Spleen (tissue), 11 donors: ENCODE data around the gene CNFN. TPM values are rescaled to one million over a fixed set of nuclear protein-coding genes. Genes with fewer than 3 reads are reported as not detected.

Source experiments
- DNase-seq: peaks from one replicate; pipeline ENCODE4 v3.0.0-alpha.2; 2020
- H3K27ac ChIP-seq, 8 donors: fragments of 200-600 bp; sonication (generic) in 7 of 8; 1 replicate in 4 of 8; 2 replicates in 4 of 8; pipeline versions ENCODE4 v1.5.0 to v1.8.0; 2016 to 2021; ENCODE audit warnings: inconsistent platforms in 4 of 8, mild to moderate bottlenecking in 4 of 8, moderate library complexity in 1 of 8
- H3K27me3 ChIP-seq, 7 donors: fragments of 200-600 bp; sonication (generic) in 6 of 7; replicated peaks in 1 of 7; 1 replicate in 4 of 7; 2 replicates in 3 of 7; pipeline versions ENCODE4 v1.5.0 to v1.8.0; 2016 to 2021; ENCODE audit warnings: inconsistent platforms in 3 of 7, mild to moderate bottlenecking in 1 of 7
- H3K36me3 ChIP-seq, 6 donors: fragments of 200-600 bp; sonication (generic) in 5 of 6; 1 replicate in 4 of 6; 2 replicates in 2 of 6; pipeline versions ENCODE4 v1.5.0 to v1.8.0; 2016 to 2021; ENCODE audit warnings: inconsistent platforms in 2 of 6
- H3K4me1 ChIP-seq, 6 donors: fragments of 200-600 bp; sonication (generic) in 5 of 6; 1 replicate in 3 of 6; 2 replicates in 3 of 6; pipeline versions ENCODE4 v1.5.0 to v1.8.0; 2016 to 2021; ENCODE audit warnings: inconsistent platforms in 3 of 6
- H3K4me3 ChIP-seq, 8 donors: fragments of 200-600 bp; sonication (generic) in 7 of 8; 1 replicate in 4 of 8; 2 replicates in 4 of 8; pipeline versions ENCODE4 v1.5.0 to v1.8.0; 2016 to 2021; ENCODE audit warnings: inconsistent platforms in 4 of 8, mild to moderate bottlenecking in 4 of 8, moderate library complexity in 2 of 8
- H3K9me3 ChIP-seq, 8 donors: fragments of 200-600 bp; sonication (generic) in 7 of 8; 1 replicate in 4 of 8; 2 replicates in 4 of 8; pipeline versions ENCODE4 v1.5.0 to v1.8.0; 2016 to 2021; ENCODE audit warnings: inconsistent platforms in 4 of 8
- CTCF ChIP-seq, 11 experiments: fragments of 200-600 bp in 7 of 11; fragments of 450-650 bp in 4 of 11; sonication (generic) in 4 of 11; IDR thresholded peaks in 8 of 11; conservative IDR thresholded peaks in 3 of 11; 1 replicate in 7 of 11; 2 replicates in 4 of 11; pipeline versions ENCODE4 v1.4.0 to v1.8.0; 2016 to 2021; ENCODE audit warnings: antibody characterized with exemption in 11 of 11, inconsistent platforms in 4 of 11, mild to moderate bottlenecking in 1 of 11
- POLR2A ChIP-seq, 3 donors: fragments of 450-650 bp; IDR thresholded peaks; one replicate each; pipeline ENCODE4 v1.5.1; 2017; ENCODE audit warnings: antibody characterized with exemption in 3 of 3, mild to moderate bottlenecking in 1 of 3
- POLR2AphosphoS5 ChIP-seq, 3 donors: sonication (generic); formaldehyde crosslinking; IDR thresholded peaks; one replicate each; pipeline ENCODE4 v1.5.1; 2017; ENCODE audit warnings: antibody characterized with exemption in 3 of 3
- WGBS, 5 donors: extraction: QIAGEN DNeasy Blood & Tissue Kit in 3 of 5; methylation state at CpG; one replicate each; pipeline versions ENCODE4 v1.1.5 to v1.1.7; 2013 to 2018; 5-methylcytosine and 5-hydroxymethylcytosine counted together
- intact Hi-C: fragments of 100-400 bp; cut with DNase I; formaldehyde crosslinking; loops from one replicate; pipeline ENCODE4 v1.15.0; 2023; ENCODE audit warnings: low total_unique reads
- polyA plus RNA-seq, 3 donors: library from polyadenylated mRNA; stranded (reverse); fragments of 200-250 nt; gene quantifications; one replicate each; pipeline ENCODE4 v1.2.1, GENCODE V29; 2013
- total RNA-seq, 7 donors: library from RNA; depleted of rRNA in 3 of 7; stranded (reverse); fragments of >200 nt in 3 of 7; fragmentation: NEBNext Ultra II Directional in 4 of 7; extraction: Animal tissue kit (Norgen Biotek cat#: 25700) in 4 of 7; gene quantifications; one replicate each; pipeline versions ENCODE4 v1.1.0 to v1.2.1, GENCODE V29; 2016 to 2021
- donor health status: healthy with polysubstance abuse.
- donor health status: DM: no; HTN: no; CAD: no; lungs with moderate emphysema.
- donor health status: DM: no; HTN: no; CAD: no.
- donor health status: Bipolar disorder and iron deficiency.
- donor health status: healthy.
- donor health status: DM: no; HTN: no; CAD: no.
- donor health status: DM: yes; HTN: yes; CAD: no.

The CNFN gene
- total and polyA plus RNA-seq, 10 donors, result 0.80 to 16.8 (median 2.7) TPM; not detected in 2

- TF ChIP-seq POLR2A (IDR thresholded peaks at IDR 0.05), result no peak
- no peak for TF ChIP-seq CTCF (IDR thresholded peaks at IDR 0.05 in 8 of 11, conservative IDR thresholded peaks at IDR 0.05 in 3 of 11)
- TF ChIP-seq POLR2AphosphoS5 (IDR thresholded peaks at IDR 0.05), result no peak
- Histone ChIP-seq H3K4me3 (no peak overlapping the region), H3K27me3 (no peaks in the 10 kb centered on the region), H3K9me3 (no peaks in the 10 kb centered on the region), H3K4me1 (peaks cover 0 to 11% (median 0%) of the 10 kb centered on the region in 6 donors), H3K36me3 (peaks cover 0 to 92% (median 17%) of the 10 kb centered on the region in 6 donors), H3K27ac (no peak overlapping the region)
- WGBS, 5 donors, result 85 to 94% (median 91%) methylated on average over 3 of the region's 3 CpGs
- intact Hi-C loops, result no loop called here
- no peak for DNase-seq
These were observed 39.7 kb downstream of the CNFN start for GRCh38 chr19:42350417-42350816.

GRCh38 chr19:42349378-42350107 is 40.6 kb downstream of the CNFN start:
- TF ChIP-seq POLR2A (IDR thresholded peaks at IDR 0.05), result no peak
- no peak for TF ChIP-seq CTCF (IDR thresholded peaks at IDR 0.05 in 8 of 11, conservative IDR thresholded peaks at IDR 0.05 in 3 of 11)
- no peak for TF ChIP-seq POLR2AphosphoS5 (IDR thresholded peaks at IDR 0.05)
- WGBS, 5 donors, result 92 to 98% (median 96%) methylated on average over 12 to 14 of the region's 14 CpGs
- no peak overlapping the region for H3K4me3 ChIP-seq
- DNase-seq, result no peak
- no peaks in the 10 kb centered on the region for H3K9me3 ChIP-seq
- H3K27ac ChIP-seq, result no peak overlapping the region
- intact Hi-C loops, result no loop called here
- H3K4me1 ChIP-seq, result peaks cover 0 to 11% (median 0%) of the 10 kb centered on the region in 6 donors
- peaks cover 0 to 92% (median 19%) of the 10 kb centered on the region in 6 donors for H3K36me3 ChIP-seq
- no peaks in the 10 kb centered on the region for H3K27me3 ChIP-seq

- no peak for DNase-seq
- H3K27me3 ChIP-seq, result no peaks in the 10 kb centered on the region
These were observed 41.9 kb downstream of the CNFN start for GRCh38 chr19:42348211-42348610.

More at GRCh38 chr19:42348211-42348610, 41.9 kb downstream of the CNFN start:
- Histone ChIP-seq H3K27ac (no peak overlapping the region), H3K9me3 (no peaks in the 10 kb centered on the region), H3K36me3 (peaks cover 0 to 92% (median 16%) of the 10 kb centered on the region in 6 donors), H3K4me3 (no peak overlapping the region), H3K4me1 (peaks cover 0 to 11% (median 0%) of the 10 kb centered on the region in 6 donors)
- intact Hi-C loops, result no loop called here
- TF ChIP-seq POLR2AphosphoS5 (IDR thresholded peaks at IDR 0.05), result no peak
- no peak for TF ChIP-seq CTCF (IDR thresholded peaks at IDR 0.05 in 8 of 11, conservative IDR thresholded peaks at IDR 0.05 in 3 of 11)
- TF ChIP-seq POLR2A (IDR thresholded peaks at IDR 0.05), result no peak
- WGBS, 5 donors, result 93 to 99% (median 97%) methylated on average over 14 of the region's 14 CpGs
